Right lobe of liver (tissue), 4 donors: ENCODE results near the gene TGFBR2.

ENCODE experiments used
- CTCF ChIP-seq, 4 donors: fragments of 200-600 bp in 3 of 4; fragments of 450-650 bp in 1 of 4; IDR thresholded peaks; one replicate each; pipeline versions ENCODE4 v1.5.1 to v1.8.0; 2016 to 2022; ENCODE audit warnings: antibody characterized with exemption in 4 of 4, mild to moderate bottlenecking in 2 of 4
- POLR2A ChIP-seq: fragments of 450-650 bp; IDR thresholded peaks from one replicate; pipeline ENCODE4 v1.6.1; 2017; ENCODE audit warnings: antibody characterized with exemption, mild to moderate bottlenecking
- donor health status: DM: no; HTN: no; CAD: no.
- donor health status: DM: no; HTN: no; CAD: no.
- donor health status: DM: no; HTN: yes; CAD: no.

DNA sequence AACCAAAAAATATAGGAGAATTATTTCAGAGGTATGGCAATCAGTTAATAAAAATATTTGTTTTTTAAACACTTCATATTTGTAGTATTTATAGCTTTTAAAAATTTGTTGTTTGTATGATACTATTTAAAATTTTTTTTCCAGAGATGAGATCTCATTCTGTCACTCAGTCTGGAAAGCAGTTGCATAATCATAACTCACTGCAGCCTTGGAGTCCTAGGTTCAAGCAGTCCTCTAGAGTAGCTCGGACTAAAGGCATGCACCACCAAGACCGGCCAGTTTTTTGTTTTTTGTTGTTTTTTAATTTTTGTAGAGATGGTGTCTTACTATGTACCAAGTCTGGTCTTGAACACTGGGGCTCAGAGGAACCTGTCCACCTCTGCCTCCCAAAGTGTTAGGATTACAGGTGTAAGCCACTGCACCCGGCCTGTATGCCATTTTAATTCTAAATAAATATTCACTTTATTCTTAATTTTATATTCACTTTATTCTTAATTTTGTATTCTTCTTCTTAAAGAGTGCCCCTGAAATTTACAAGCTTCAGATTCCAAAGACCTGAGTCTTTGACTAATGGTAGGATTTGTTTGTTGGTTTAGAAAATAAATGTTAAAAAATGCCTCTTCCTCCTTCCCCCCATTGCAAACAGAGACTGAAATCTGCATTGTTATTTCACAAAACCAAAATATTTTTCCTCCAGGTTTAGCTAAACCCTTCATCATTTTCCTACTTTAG, 9.4 kb downstream of the TGFBR2 start:
- TF ChIP-seq CTCF (IDR thresholded peaks at IDR 0.05) (no peak), POLR2A (no peak)
